SW 1271 (cell line): ENCODE measurements around the gene SLC1A3.

Experiments
- DNase-seq, 2 experiments: peaks; one replicate each; lab custom pipeline; 2025; lab: John Stamatoyannopoulos, UW

SLC1A3 gene

DNA sequence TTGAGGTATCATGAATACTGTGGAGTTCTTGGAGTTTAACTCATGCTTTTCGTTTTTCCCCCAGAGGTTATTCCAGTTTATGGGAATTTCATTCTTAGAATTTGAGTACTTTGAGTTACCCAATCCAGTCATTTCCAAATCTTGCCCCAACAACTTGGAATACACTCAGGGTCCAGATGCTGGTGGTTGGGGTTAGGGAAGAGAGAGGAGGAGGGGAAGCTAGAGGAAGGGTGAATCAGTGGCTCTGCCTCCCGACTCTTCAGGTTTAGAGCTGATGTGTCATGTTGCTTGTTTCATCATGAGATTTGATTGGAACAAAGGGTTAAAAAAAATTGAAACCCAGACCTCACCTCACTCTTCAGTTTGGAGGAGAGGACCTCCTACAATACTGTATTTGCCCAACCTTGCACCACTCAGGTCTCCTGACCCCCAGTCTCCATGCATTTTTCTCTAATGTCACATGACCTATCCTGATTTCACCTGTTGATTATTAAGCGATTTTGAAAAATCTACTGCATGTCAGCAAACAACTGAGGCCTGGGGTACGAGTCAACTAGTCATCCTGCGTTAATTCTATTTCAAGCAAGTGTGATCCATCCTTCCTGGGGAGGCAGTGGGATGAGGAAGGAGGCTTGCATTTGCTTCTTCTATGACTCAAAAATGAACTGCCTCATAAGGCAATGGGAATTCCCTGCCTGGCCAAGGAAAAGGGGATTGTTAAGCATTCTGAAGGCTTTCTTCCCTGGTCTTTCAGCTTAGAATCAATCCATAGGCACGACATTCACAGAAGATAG, 6.2 kb upstream of the SLC1A3 start:
- no peak for DNase-seq

GRCh38 chr5:36600917-36601527, 5.4 kb upstream of the SLC1A3 start:
- DNase-seq = no peak

DNA sequence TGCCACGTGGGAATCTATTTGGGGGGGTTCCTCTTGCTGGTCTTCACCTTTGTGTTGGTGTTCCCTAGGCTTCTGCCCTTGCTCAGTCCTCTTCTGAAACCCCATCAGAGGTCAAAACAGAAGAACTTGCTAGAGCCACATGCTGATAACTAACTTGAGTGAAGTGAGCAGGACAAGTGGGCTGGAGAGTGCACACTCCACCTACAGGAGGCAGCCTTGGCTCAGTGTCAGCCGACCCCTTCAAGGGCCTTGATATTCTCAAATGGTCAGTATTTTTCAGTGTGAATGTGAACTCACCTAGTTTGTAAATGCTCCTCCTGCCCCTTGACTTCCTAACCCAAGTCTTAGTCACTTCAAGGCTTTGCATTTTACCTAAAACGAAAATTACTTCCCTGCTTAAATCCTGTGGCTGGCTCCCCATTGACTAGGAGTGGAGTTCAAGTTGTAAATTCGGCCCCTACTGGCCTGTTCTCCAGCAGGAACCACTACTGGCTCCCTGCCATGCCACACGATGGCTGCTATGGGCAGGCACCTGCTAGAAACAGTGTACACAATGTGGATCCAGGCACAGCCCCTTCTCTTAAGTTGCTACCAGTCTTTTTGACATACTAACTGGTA, 3.6 kb upstream of the SLC1A3 start:
- no peak for DNase-seq

GRCh38 chr5:36605241-36605640, 1.2 kb upstream of the SLC1A3 start:
- DNase-seq = no peak

- no peak for DNase-seq
Measured at GRCh38 chr5:36606036-36606427, 374 bp upstream of the SLC1A3 start.

DNA sequence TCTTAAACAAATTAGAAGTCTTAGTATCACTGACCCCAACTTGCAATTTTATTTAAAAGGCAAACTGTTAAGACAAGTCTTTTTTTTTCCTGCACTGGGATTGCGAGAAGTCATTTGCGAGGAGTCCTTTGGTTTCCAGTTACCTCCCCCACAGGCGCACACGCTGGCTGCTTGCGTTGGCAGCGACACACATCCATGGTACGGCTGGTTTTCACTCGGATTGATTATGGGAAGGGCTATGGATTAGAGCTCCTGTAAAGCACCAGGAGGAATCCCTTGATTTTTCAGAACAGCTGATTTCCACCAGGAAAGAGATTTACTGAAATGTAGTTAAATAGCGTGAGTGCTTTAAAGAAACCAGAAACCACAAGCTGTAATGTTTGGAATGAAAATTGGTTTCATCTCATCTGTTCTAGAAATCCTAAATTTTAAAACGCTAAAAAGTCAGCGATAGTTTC, 737 bp downstream of the SLC1A3 start:
- DNase-seq = no peak

GRCh38 chr5:36607838-36608783, 1.7 kb downstream of the SLC1A3 start:
- DNase-seq = no peak

DNA sequence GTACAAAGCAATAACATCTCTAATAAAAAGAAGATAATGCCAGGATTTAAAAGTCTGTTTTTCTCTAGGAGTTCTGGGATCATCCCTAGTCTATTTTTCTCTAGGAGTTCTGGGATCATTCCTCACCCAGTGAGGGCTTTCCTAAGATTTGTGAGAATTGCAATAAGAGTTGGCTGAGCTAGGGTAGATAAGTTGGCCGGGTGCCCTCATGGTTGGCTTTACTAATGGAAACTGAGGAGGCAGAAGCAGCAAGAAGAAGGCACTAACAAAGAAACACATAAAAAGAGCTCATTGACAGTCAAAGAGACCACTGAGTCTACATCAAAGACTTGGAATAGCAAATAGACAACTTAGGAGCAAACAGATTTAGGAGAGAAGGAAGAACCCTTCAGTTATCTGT, 4.2 kb downstream of the SLC1A3 start:
- DNase-seq = no peak

DNA sequence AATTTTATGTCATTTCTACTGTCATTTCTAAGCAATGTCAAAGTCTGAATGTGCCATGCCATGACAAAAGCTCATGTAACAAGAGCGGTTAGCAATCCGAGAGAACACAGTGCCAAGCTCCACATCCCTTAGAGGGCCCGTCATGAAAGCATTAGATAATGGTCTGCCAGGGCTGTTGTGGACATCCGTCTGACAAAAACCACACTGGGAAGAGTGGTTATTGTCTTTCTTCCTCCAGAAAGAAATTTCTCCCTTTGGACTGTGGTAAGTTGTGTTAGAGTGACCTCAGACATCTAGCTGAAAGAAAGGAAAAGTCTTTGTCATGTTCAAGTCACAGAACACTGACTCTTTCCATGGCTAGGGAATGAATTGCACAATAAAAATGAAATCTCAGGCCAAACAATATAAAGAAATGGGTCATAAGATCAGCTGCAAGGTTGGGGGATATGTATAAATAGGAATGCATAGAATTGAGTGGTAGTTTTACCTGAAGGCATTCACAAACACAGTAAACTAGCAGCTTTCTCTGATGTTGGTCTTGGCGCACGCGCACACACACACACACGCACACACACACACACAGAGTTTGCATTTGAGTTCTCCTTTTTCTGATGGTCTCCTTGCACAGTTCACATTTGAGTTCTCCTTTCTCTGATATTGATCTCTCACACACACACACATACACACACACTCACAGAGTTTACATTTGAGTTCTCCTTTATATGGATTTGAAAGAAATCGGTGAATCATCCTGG, 5.3 kb downstream of the SLC1A3 start:
- DNase-seq = no peak

DNA sequence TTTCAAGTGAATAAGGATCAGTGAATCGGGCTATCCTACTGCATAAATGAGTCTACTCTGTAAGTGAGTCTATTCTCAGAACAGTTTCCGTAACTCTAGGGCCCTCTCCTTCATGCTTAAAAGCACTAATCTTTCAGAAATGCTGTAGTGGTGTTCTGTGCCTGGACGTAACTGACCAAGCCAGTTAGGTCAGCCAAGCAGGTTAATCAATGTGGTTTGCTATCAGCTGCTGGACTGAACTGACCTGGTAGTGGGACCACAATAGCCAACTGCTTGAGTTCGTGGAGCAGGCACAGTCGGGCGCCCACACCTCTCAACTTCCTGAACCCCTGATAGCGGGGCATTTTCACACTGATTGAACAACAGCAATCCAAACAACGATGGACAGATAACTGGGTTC, 6.8 kb downstream of the SLC1A3 start:
- DNase-seq = no peak

- no peak for DNase-seq
Measured at GRCh38 chr5:36613771-36614656, 7.6 kb downstream of the SLC1A3 start.

GRCh38 chr5:36614657-36615308, 8.4 kb downstream of the SLC1A3 start:
- no peak for DNase-seq

GRCh38 chr5:36619012-36619635, 12.7 kb downstream of the SLC1A3 start:
- no peak for DNase-seq

- no peak for DNase-seq
Measured at GRCh38 chr5:36621985-36622384, 15.6 kb downstream of the SLC1A3 start.

DNA sequence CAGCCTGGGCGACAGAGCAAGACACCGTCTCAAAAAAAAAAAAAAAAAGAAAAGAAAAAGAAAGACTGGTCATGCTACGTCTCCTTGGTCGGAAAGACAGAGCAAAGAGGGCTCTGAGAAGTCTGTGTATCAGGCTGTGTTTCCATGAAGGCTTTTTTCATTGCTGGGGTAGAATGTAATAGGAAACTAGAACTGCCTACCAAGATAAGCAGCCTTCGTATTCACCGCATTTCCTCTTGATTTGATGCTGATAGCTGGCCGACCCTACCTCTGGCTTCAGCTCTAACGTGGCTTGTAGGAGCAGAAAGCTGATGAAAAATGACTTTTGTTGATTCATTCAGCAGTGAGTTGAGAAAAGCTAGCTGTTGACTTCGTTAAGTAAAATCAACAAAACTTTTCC, 17.4 kb downstream of the SLC1A3 start:
- DNase-seq = no peak

DNA sequence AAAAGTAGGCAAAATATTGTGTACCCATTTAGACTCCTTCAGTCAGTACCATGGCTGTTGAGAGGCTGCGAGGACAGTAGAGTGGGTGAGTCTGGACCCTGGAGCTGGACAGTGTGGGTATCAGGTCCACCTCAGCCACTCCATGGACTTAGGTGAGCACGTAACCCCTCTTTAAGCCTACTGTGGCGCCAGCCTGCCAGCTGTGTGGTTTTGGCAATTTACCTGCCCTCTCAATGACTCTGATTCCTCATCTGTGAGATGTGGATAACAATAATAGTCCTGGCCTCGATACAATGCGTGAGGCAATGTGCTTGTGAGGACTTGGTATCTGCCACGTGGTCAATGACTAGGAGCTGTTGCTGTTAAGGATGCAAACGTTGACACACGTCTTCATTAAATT, 17.9 kb downstream of the SLC1A3 start:
- DNase-seq = no peak

DNA sequence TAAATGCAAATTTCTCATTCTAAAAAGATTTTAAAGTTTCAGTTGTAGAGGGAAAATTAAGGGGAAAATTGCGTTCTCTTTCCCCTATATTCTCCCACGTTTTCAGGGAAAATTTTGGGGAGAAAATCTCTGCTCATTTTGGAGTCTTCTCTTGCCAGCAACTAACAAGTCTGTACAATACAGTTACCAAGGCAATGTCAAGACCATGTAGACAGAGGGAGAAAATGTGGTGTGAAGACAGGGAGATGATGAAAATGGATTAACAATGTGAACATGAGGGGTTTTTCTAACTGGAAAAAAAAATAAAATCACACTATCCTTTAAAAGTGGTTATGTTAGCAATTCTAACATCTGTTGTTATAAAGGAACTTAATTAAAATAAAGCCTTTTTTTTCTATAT, 22.3 kb downstream of the SLC1A3 start:
- no peak for DNase-seq

DNA sequence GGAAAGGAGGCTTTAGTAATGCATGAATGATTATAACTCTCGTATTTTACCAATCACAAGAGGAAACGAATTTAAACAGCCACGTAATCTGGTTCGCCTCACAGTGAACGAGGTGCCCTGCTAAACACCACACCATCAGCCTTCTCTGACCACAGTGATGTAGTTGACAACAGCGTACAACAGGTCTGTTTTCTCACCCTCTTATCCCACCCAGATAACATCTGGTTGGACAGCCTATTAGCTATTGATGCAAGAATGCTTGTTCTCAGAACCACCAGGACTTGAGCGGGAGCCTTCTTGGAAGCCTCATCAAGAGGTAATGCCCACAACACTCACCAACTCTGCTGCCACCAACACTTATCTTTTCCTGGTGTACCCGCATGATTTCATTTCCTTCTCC, 23.3 kb downstream of the SLC1A3 start:
- DNase-seq = no peak
